ENCODE data around the gene SLC2A9. TPM values are rescaled to one million over a fixed set of nuclear protein-coding genes. Genes with fewer than 3 reads are reported as not detected.

The SLC2A9 gene
- total and polyA plus RNA-seq, 2 of the 4 experiments (the other 2 are of a cell fraction), result 0.72 to 2.1 TPM

DNA sequence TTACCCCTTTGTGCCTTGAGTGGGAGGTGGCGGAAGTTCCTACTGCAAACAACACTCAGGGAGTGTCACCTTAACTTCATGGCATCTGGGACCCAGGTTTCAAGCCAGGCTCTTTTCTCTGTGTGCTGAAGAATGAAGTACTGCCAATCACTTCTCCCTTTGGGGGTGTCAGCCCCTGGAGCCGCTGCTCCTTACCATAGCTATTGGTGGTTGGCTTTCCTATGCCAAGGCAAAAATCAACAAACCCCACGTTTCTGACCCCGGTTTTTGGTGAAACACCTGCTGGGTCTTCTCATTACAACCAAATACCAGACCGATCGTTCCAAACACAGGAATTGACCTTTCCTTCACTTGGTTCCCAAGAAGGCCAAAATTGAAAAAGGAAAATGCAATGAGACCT is 19.7 kb upstream of the SLC2A9 start:
- WGBS, 2 experiments (ENCODE audit: extremely low coverage in 2 of 2, insufficient read length in 1 of 2), result no CpG with 5 or more reads among the region's 6 CpGs
- no peak for DNase-seq
- Histone ChIP-seq H3K4ac (ENCODE audit: low read depth, low read length) (no peak overlapping the region), H4K8ac (ENCODE audit: low read depth in 2 of 2, low read length in 2 of 2) (no peak overlapping the region), H3K18ac (ENCODE audit: low read depth, low read length) (no peak overlapping the region), H2BK15ac (ENCODE audit: low read depth, low read length) (no peak overlapping the region), H2AK9ac (replicated peaks; ENCODE audit: low read depth, low read length, poor library complexity) (no peak overlapping the region), H3K27me3 (ENCODE audit: control insufficient read depth, insufficient read depth, low read length) (no peaks in the 10 kb centered on the region), H3K79me1 (ENCODE audit: low read depth in 1 of 2, low read length in 2 of 2) (no peaks in the 10 kb centered on the region), H3K36me3 (ENCODE audit: control insufficient read depth, insufficient read depth, low read length) (no peaks in the 10 kb centered on the region), H3K4me3 (ENCODE audit: insufficient read depth, low read depth, low read length) (no peak overlapping the region), H2BK120ac (ENCODE audit: low read depth, low read length) (no peak overlapping the region), H2BK20ac (ENCODE audit: low read depth, low read length) (no peak overlapping the region), H3K23ac (ENCODE audit: low read depth, low read length) (no peak overlapping the region), H4K20me1 (ENCODE audit: insufficient read depth, low read length) (no peaks in the 10 kb centered on the region), H3K56ac (ENCODE audit: extremely low read depth, insufficient read depth, low read length) (no peak overlapping the region), H3K4me2 (ENCODE audit: low read depth, low read length) (no peak overlapping the region), H2AFZ (replicated peaks; ENCODE audit: low read length, poor library complexity) (no peak overlapping the region), H3K9ac (ENCODE audit: low read depth, low read length) (no peak overlapping the region), H3K4me1 (ENCODE audit: control insufficient read depth, insufficient read depth, low read length) (no peaks in the 10 kb centered on the region), H4K5ac (ENCODE audit: low read depth, low read length) (no peak overlapping the region), H3K27ac (ENCODE audit: insufficient read depth, low read length) (no peak overlapping the region), H3K9me3 (ENCODE audit: control insufficient read depth, insufficient read depth, low read length) (no peaks in the 10 kb centered on the region), H2AK5ac (ENCODE audit: low read depth, low read length) (no peak overlapping the region), H4K91ac (ENCODE audit: insufficient read depth, low read depth, low read length) (no peak overlapping the region), H3K14ac (replicated peaks; ENCODE audit: low read depth, low read length) (no peak overlapping the region), H2BK5ac (ENCODE audit: low read depth, low read length, poor library complexity, severe bottlenecking) (no peak overlapping the region), H3K9me1 (ENCODE audit: insufficient read depth, low read length) (no peaks in the 10 kb centered on the region)
- ChIA-PET POLR2A (ENCODE audit: unreplicated experiment) (no interaction called here), CTCF (no interaction called here)
- dilution Hi-C loops (cut with HindIII; ENCODE audit: low sequenced_read_pairs, unreplicated experiment), result no loop called here
- intact Hi-C loops (cut with micrococcal nuclease), result no loop called here
- no TSS peak for BruUV-seq (replicated peaks)
- in situ Hi-C loops (cut with MboI; ENCODE audit: low sequenced_read_pairs), result no loop called here
- ATAC-seq (ENCODE audit: low read depth), result no peak
- TF ChIP-seq CHD1 (IDR thresholded peaks at IDR 0.05; ENCODE audit: low read depth, low read length) (no peak), FOS (IDR thresholded peaks at IDR 0.05; ENCODE audit: low read depth, low read length) (no peak)
